Endodermal cell (in vitro differentiated cells): ENCODE results near the gene GJB6. TPM values are rescaled to one million over a fixed set of nuclear protein-coding genes. Genes with fewer than 3 reads are reported as not detected.

Experiments used
- DNase-seq: peaks from one replicate; pipeline ENCODE4 v3.0.0-alpha.2; 2017
- H3K27ac ChIP-seq: 2 replicates; pipeline ENCODE4 v1.5.1; 2013; ENCODE audit warnings: mild to moderate bottlenecking, low read depth, low read length, moderate library complexity
- H3K27me3 ChIP-seq: 2 replicates; pipeline ENCODE4 v1.6.1; 2013; ENCODE audit warnings: mild to moderate bottlenecking, low read length, moderate library complexity; ENCODE audit not compliant: insufficient read depth, control insufficient read depth, poor library complexity, severe bottlenecking
- H3K36me3 ChIP-seq: 2 replicates; pipeline ENCODE4 v1.7.0; 2013; ENCODE audit warnings: mild to moderate bottlenecking, low read length, moderate library complexity; ENCODE audit not compliant: control insufficient read depth, insufficient read depth
- H3K4me1 ChIP-seq: one replicate; pipeline ENCODE4 v1.7.0; 2013; ENCODE audit warnings: low read length; ENCODE audit not compliant: control insufficient read depth, insufficient read depth
- H3K4me3 ChIP-seq: 2 replicates; pipeline ENCODE4 v1.5.1; 2013; ENCODE audit warnings: mild to moderate bottlenecking, low read length, moderate library complexity
- H3K9ac ChIP-seq: 2 replicates; pipeline ENCODE4 v1.6.1; 2013; ENCODE audit warnings: mild to moderate bottlenecking, low read length, moderate library complexity; ENCODE audit not compliant: poor library complexity, severe bottlenecking; ENCODE audit errors: extremely low read depth
- H3K9me3 ChIP-seq: 2 replicates; pipeline ENCODE4 v1.6.1; 2013; ENCODE audit warnings: mild to moderate bottlenecking, low read length, moderate library complexity; ENCODE audit not compliant: control insufficient read depth
- H3K27ac Mint-ChIP-seq: 2 replicates; pipeline ENCODE4 v1.8.0; 2020; ENCODE audit warnings: mixed read lengths
- H3K27me3 Mint-ChIP-seq: 2 replicates; pipeline ENCODE4 v1.8.0; 2021; ENCODE audit warnings: mild to moderate bottlenecking, mixed read lengths; ENCODE audit not compliant: insufficient read depth
- H3K36me3 Mint-ChIP-seq: 2 replicates; pipeline ENCODE4 v1.8.0; 2020; ENCODE audit warnings: low read depth, mixed read lengths
- H3K4me1 Mint-ChIP-seq: 2 replicates; pipeline ENCODE4 v1.8.0; 2020; ENCODE audit warnings: mixed read lengths
- H3K4me3 Mint-ChIP-seq: 2 replicates; pipeline ENCODE4 v1.8.0; 2020; ENCODE audit warnings: mild to moderate bottlenecking, moderate library complexity, mixed read lengths
- H3K9me3 Mint-ChIP-seq: 2 replicates; pipeline ENCODE4 v1.8.0; 2020; ENCODE audit warnings: mild to moderate bottlenecking, mixed read lengths
- CTCF ChIP-seq: fragments of 200-600 bp; sonication (generic); conservative IDR thresholded peaks from 2 replicates; pipeline ENCODE4 v1.5.0; 2021; ENCODE audit warnings: antibody characterized with exemption, mild to moderate bottlenecking
- WGBS, 2 experiments: methylation state at CpG; one replicate each; pipeline versions ENCODE4 v1.1.5 to v1.1.7; 2013; ENCODE audit warnings: missing lambda C conversion rate in 2 of 2, mixed read lengths in 1 of 2; ENCODE audit not compliant: insufficient coverage in 1 of 2, insufficient read length in 1 of 2; 5-methylcytosine and 5-hydroxymethylcytosine counted together
- total RNA-seq, 2 donors: library from RNA; stranded (reverse); fragmentation: NEBNext Ultra II Directional in 1 of 2; extraction: Animal tissue kit (Norgen Biotek cat#: 25700) in 1 of 2; gene quantifications; 2 replicates in 1 of 2; 3 replicates in 1 of 2; pipeline ENCODE4 v1.2.1, GENCODE V29; 2021

The GJB6 gene
- total RNA-seq, 2 donors from 2014 or later: not detected

- Histone ChIP-seq H3K4me3 (no peak overlapping the region), H3K36me3 (no peaks in the 10 kb centered on the region), H3K9ac (no peak overlapping the region), H3K27ac (no peak overlapping the region), H3K4me1 (no peaks in the 10 kb centered on the region), H3K27me3 (no peaks in the 10 kb centered on the region), H3K9me3 (no peaks in the 10 kb centered on the region)
- Mint-ChIP-seq H3K4me3 (no peak overlapping the region), H3K27ac (no peak overlapping the region), H3K9me3 (no peaks in the 10 kb centered on the region), H3K36me3 (no peaks in the 10 kb centered on the region), H3K4me1 (no peaks in the 10 kb centered on the region), H3K27me3 (peaks cover 3% of the 10 kb centered on the region)
- TF ChIP-seq CTCF: no peak
- DNase-seq: no peak
- WGBS, 2 experiments: 86 to 100% methylated on average over 1 of the region's 5 CpGs
Observed at GRCh38 chr13:20249913-20250312, 17.8 kb upstream of the GJB6 start.

- Mint-ChIP-seq H3K4me1 (no peaks in the 10 kb centered on the region), H3K4me3 (no peak overlapping the region), H3K36me3 (no peaks in the 10 kb centered on the region), H3K9me3 (peaks cover 18% of the 10 kb centered on the region), H3K27ac (no peak overlapping the region), H3K27me3 (peaks cover 7% of the 10 kb centered on the region)
- 89 to 93% methylated on average over 10 of the region's 10 CpGs for WGBS, 2 experiments
- Histone ChIP-seq H3K27me3 (no peaks in the 10 kb centered on the region), H3K9ac (no peak overlapping the region), H3K4me3 (no peak overlapping the region), H3K36me3 (no peaks in the 10 kb centered on the region), H3K27ac (no peak overlapping the region), H3K4me1 (no peaks in the 10 kb centered on the region), H3K9me3 (no peaks in the 10 kb centered on the region)
- no peak for DNase-seq
- TF ChIP-seq CTCF: no peak
Observed at GRCh38 chr13:20247963-20248362, 15.8 kb upstream of the GJB6 start.

- H3K27me3 Mint-ChIP-seq: peaks cover 7% of the 10 kb centered on the region
- H3K36me3 Mint-ChIP-seq: no peaks in the 10 kb centered on the region
- H3K27ac ChIP-seq: no peak overlapping the region
- no peak overlapping the region for H3K4me3 ChIP-seq
- H3K4me3 Mint-ChIP-seq: no peak overlapping the region
- no peaks in the 10 kb centered on the region for H3K9me3 ChIP-seq
- no peaks in the 10 kb centered on the region for H3K4me1 Mint-ChIP-seq
- H3K27ac Mint-ChIP-seq: no peak overlapping the region
- no peaks in the 10 kb centered on the region for H3K4me1 ChIP-seq
- no peaks in the 10 kb centered on the region for H3K27me3 ChIP-seq
- no peak for DNase-seq
- peaks cover 22% of the 10 kb centered on the region for H3K9me3 Mint-ChIP-seq
- TF ChIP-seq CTCF: no peak
- no peaks in the 10 kb centered on the region for H3K36me3 ChIP-seq
- 88% methylated on average over 11 to 14 of the region's 14 CpGs for WGBS, 2 experiments
- H3K9ac ChIP-seq: no peak overlapping the region
Observed at GRCh38 chr13:20247403-20247802, 15.3 kb upstream of the GJB6 start.
